Smooth muscle cell (in vitro differentiated cells): ENCODE results near the gene SDF2L1. TPM values are rescaled to one million over a fixed set of nuclear protein-coding genes. Genes with fewer than 3 reads are reported as not detected.

Experiments used
- DNase-seq: peaks from one replicate; lab custom pipeline; 2025; ENCODE audit not compliant: unreplicated experiment; lab: John Stamatoyannopoulos, UW
- H2AFZ ChIP-seq: fragments of 200-600 bp; sonication (generic); 2 replicates; pipeline ENCODE4 v1.6.0; 2016; ENCODE audit warnings: antibody characterized with exemption, low read depth, mild to moderate bottlenecking
- H3F3A ChIP-seq: fragments of 200-600 bp; sonication (generic); 2 replicates; pipeline ENCODE4 v1.6.0; 2017; ENCODE audit warnings: antibody characterized with exemption, low read depth
- H3K27ac ChIP-seq: fragments of 200-600 bp; sonication (generic); 2 replicates; pipeline ENCODE4 v1.5.1; 2016; ENCODE audit warnings: low read depth, mild to moderate bottlenecking
- H3K27me3 ChIP-seq: fragments of 200-600 bp; sonication (generic); 2 replicates; pipeline ENCODE4 v1.6.1; 2016; ENCODE audit warnings: low read depth, mild to moderate bottlenecking
- H3K36me3 ChIP-seq: fragments of 200-600 bp; sonication (generic); 2 replicates; pipeline ENCODE4 v1.5.1; 2016; ENCODE audit warnings: low read depth
- H3K4me1 ChIP-seq: fragments of 200-600 bp; sonication (generic); 2 replicates; pipeline ENCODE4 v1.5.1; 2016; ENCODE audit warnings: low read depth
- H3K4me2 ChIP-seq: fragments of 200-600 bp; sonication (generic); 2 replicates; pipeline ENCODE4 v1.6.0; 2016; ENCODE audit warnings: mild to moderate bottlenecking
- H3K4me3 ChIP-seq: fragments of 200-600 bp; sonication (generic); 2 replicates; pipeline ENCODE4 v1.5.1; 2016; ENCODE audit warnings: mild to moderate bottlenecking
- H3K79me2 ChIP-seq: fragments of 200-600 bp; sonication (generic); 2 replicates; pipeline ENCODE4 v1.6.0; 2016; ENCODE audit warnings: low read depth, mild to moderate bottlenecking
- H3K9ac ChIP-seq: fragments of 200-600 bp; sonication (generic); 2 replicates; pipeline ENCODE4 v1.6.0; 2016; ENCODE audit warnings: low read depth
- H3K9me3 ChIP-seq: fragments of 200-600 bp; sonication (generic); replicated peaks from 2 replicates; pipeline ENCODE4 v1.5.1; 2016; ENCODE audit warnings: low read depth
- H4K20me1 ChIP-seq: fragments of 200-600 bp; sonication (generic); 2 replicates; pipeline ENCODE4 v1.6.0; 2016; ENCODE audit warnings: low read depth
- CTCF ChIP-seq: fragments of 200-600 bp; sonication (generic); IDR thresholded peaks from 2 replicates; pipeline ENCODE4 v1.5.1; 2017; ENCODE audit warnings: borderline replicate concordance, mild to moderate bottlenecking, antibody characterized with exemption; ENCODE audit not compliant: insufficient read depth, poor library complexity, severe bottlenecking
- WGBS: methylation state at CpG from one replicate; pipeline ENCODE4 v1.1.7; 2016; ENCODE audit warnings: low lambda C conversion rate; 5-methylcytosine and 5-hydroxymethylcytosine counted together
- polyA plus RNA-seq: library from polyadenylated mRNA; unstranded; fragments of >200 nt; fragmentation: Nextera tagmentation; extraction: Ambion mirVana; gene quantifications from 2 replicates; pipeline ENCODE4 v1.2.1, GENCODE V29; 2016
- total RNA-seq: library from RNA; depleted of rRNA; stranded (reverse); fragments of >200 nt; gene quantifications from 2 replicates; pipeline ENCODE4 v1.2.3, GENCODE V29; 2014

The SDF2L1 gene
- total and polyA plus RNA-seq, 2 experiments from 2014 or later = 24.9 to 102 TPM

GRCh38 chr22:21611210-21611977, 30.7 kb upstream of the SDF2L1 start:
- Histone ChIP-seq H3K4me1 (no peaks in the 10 kb centered on the region), H3K36me3 (peaks cover 5% of the 10 kb centered on the region)

GRCh38 chr22:21612858-21613257, 29.2 kb upstream of the SDF2L1 start:
- Histone ChIP-seq H3K4me2 (no peak overlapping the region), H3K79me2 (peaks cover 96% of the 10 kb centered on the region), H3K9ac (no peak overlapping the region), H3K4me3 (no peak overlapping the region), H3F3A (peaks cover 10% of the 10 kb centered on the region), H2AFZ (no peak overlapping the region), H3K27ac (no peak overlapping the region), H4K20me1 (peaks cover 98% of the 10 kb centered on the region), H3K4me1 (no peaks in the 10 kb centered on the region), H3K36me3 (peaks cover 5% of the 10 kb centered on the region), H3K27me3 (no peaks in the 10 kb centered on the region), H3K9me3 (no peaks in the 10 kb centered on the region)
- WGBS = 86% methylated on average over 7 of the region's 7 CpGs
- no peak for DNase-seq
- no peak for TF ChIP-seq CTCF

More at GRCh38 chr22:21611210-21611977, 30.7 kb upstream of the SDF2L1 start:
- Histone ChIP-seq H3K9ac (no peak overlapping the region), H4K20me1 (peaks cover 98% of the 10 kb centered on the region), H3K4me2 (no peak overlapping the region), H3K27ac (peak overlapping the region; percentile 42), H3K4me3 (no peak overlapping the region), H2AFZ (no peak overlapping the region), H3K9me3 (no peaks in the 10 kb centered on the region), H3K27me3 (no peaks in the 10 kb centered on the region), H3K79me2 (peaks cover 96% of the 10 kb centered on the region), H3F3A (peaks cover 10% of the 10 kb centered on the region)
- DNase-seq = no peak
- 66% methylated on average over 4 of the region's 4 CpGs for WGBS
- TF ChIP-seq CTCF = no peak

- TF ChIP-seq CTCF = no peak
- Histone ChIP-seq H3K27ac (no peak overlapping the region), H3K27me3 (no peaks in the 10 kb centered on the region), H3K4me3 (no peak overlapping the region), H3K79me2 (peaks cover 94% of the 10 kb centered on the region), H3K4me1 (no peaks in the 10 kb centered on the region), H3K9ac (no peak overlapping the region), H4K20me1 (peaks cover 98% of the 10 kb centered on the region), H3K36me3 (peaks cover 5% of the 10 kb centered on the region), H3K4me2 (no peak overlapping the region), H3F3A (peaks cover 10% of the 10 kb centered on the region), H2AFZ (no peak overlapping the region), H3K9me3 (no peaks in the 10 kb centered on the region)
- no peak for DNase-seq
- WGBS = 86% methylated on average over 4 of the region's 4 CpGs
These were observed 28.4 kb upstream of the SDF2L1 start for GRCh38 chr22:21613553-21614233.
